Activated naive CD8-positive, alpha-beta T cell treated with anti-CD3 and anti-CD28 coated beads, Interleukin-2, amount 50 U/mL, for 24 hours (primary cell): ENCODE measurements around the gene CHRM5.

Source experiments
- ATAC-seq: fragments of 150-1000 bp; cut with Tn5 transposase; one replicate; pipeline ENCODE4 v1.10.0; 2021
- DNase-seq: peaks from one replicate; pipeline ENCODE4 v3.0.0; 2021
- H3K27ac Mint-ChIP-seq: one replicate; pipeline ENCODE4 v1.8.0; 2021; ENCODE audit warnings: mild to moderate bottlenecking, mixed read lengths
- H3K27me3 Mint-ChIP-seq: one replicate; pipeline ENCODE4 v1.8.0; 2021; ENCODE audit warnings: mixed read lengths
- H3K36me3 Mint-ChIP-seq: one replicate; pipeline ENCODE4 v1.8.0; 2021; ENCODE audit warnings: low read depth, mixed read lengths
- H3K4me1 Mint-ChIP-seq: one replicate; pipeline ENCODE4 v1.8.0; 2021; ENCODE audit warnings: mixed read lengths
- H3K4me3 Mint-ChIP-seq: one replicate; pipeline ENCODE4 v1.8.0; 2021; ENCODE audit warnings: mild to moderate bottlenecking, moderate library complexity, mixed read lengths
- H3K9me3 Mint-ChIP-seq: one replicate; pipeline ENCODE4 v1.8.0; 2021; ENCODE audit warnings: mixed read lengths

Gene CHRM5

DNA sequence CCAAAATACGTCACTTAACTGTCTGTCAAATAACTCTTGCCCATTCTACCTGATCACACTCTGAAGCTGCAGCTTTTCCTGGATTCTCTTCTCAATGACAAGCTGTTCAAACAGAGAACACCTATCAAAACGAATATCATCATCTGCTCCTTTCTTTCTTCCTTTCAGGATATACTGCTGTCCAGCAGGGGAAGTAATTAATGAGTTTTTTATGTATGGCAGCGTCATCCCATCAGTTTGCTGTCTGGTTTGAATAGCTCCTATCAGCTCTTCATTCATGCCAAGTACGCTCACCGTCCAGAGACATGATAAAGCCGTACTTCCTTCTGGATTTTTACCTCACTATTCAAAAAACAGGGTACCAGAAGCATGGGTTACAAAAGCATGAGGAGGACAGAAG lies at the start of gene CHRM5:
Gene CHRM5 (plus strand): TSS at position 274 of the 400 bp plus-strand sequence. CDS start 94,221 bp downstream, outside the sequence.
- Mint-ChIP-seq H3K9me3 (no peaks in the 10 kb centered on the region), H3K4me3 (no peak within 1 kb of the TSS), H3K36me3 (peaks cover 2% of the 10 kb centered on the region), H3K27ac (no peak within 1 kb of the TSS), H3K27me3 (peaks cover 2% of the 10 kb centered on the region), H3K4me1 (no peaks in the 10 kb centered on the region)
- ATAC-seq = no peak
- DNase-seq = no peak

DNA sequence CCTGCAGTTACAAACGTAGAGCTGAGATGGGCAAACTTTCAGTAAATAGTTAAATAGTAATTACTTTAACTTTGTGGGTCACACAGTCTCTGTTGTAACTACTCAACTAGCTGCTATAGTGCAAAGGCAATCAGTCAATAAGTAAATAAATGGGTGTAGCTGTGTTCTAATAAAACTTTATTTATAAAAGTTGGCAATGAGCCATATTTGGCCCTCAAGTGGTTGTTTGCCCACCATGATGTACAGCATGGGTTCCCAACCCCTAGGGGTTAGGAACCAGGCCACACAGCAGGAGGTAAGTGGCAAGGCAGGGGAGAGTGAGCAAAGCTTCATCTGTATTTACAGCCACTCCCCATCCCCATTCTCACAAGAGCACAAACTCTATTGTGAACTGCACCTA lies 44.9 kb upstream of the CHRM5 start:
- no peaks in the 10 kb centered on the region for H3K36me3 Mint-ChIP-seq

GRCh38 chr15:33926260-33926659 lies 42.0 kb upstream of the CHRM5 start:
- H3K27ac Mint-ChIP-seq = no peak overlapping the region

More for the DNA sequence above, 44.9 kb upstream of the CHRM5 start:
- no peak for DNase-seq
- H3K27ac Mint-ChIP-seq = no peak overlapping the region
- no peaks in the 10 kb centered on the region for H3K27me3 Mint-ChIP-seq
- H3K4me3 Mint-ChIP-seq = no peak overlapping the region
- no peak for ATAC-seq
- no peaks in the 10 kb centered on the region for H3K4me1 Mint-ChIP-seq
- H3K9me3 Mint-ChIP-seq = no peaks in the 10 kb centered on the region

DNA sequence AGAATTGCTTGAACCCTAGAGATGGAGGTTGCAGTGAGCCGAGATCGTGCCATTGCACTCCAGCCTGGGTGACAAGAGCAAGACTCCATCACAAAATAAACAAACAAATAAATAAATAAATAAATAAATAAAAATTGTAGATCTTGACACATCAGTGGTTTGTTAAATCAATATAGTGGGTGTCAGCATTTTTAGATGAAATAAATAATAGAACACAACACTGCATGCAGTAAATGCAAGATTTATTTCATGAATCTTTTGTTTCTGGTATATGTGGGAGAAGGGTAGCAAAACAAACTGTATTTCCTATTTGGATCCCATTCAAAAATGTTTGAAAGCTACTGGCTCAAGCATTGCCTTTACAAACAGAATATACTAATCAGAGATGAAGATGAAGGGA lies 35.6 kb upstream of the CHRM5 start:
- ATAC-seq (no peak), DNase-seq (no peak)
- no peak overlapping the region for H3K4me3 Mint-ChIP-seq
- H3K4me1 Mint-ChIP-seq = no peaks in the 10 kb centered on the region
- H3K27me3 Mint-ChIP-seq = no peaks in the 10 kb centered on the region
- no peaks in the 10 kb centered on the region for H3K36me3 Mint-ChIP-seq
- no peak overlapping the region for H3K27ac Mint-ChIP-seq
- H3K9me3 Mint-ChIP-seq = no peaks in the 10 kb centered on the region

More at GRCh38 chr15:33926260-33926659, 42.0 kb upstream of the CHRM5 start:
- Mint-ChIP-seq H3K36me3 (no peaks in the 10 kb centered on the region), H3K9me3 (no peaks in the 10 kb centered on the region), H3K27me3 (no peaks in the 10 kb centered on the region), H3K4me1 (no peaks in the 10 kb centered on the region), H3K4me3 (no peak overlapping the region)
- ATAC-seq (no peak), DNase-seq (no peak)

DNA sequence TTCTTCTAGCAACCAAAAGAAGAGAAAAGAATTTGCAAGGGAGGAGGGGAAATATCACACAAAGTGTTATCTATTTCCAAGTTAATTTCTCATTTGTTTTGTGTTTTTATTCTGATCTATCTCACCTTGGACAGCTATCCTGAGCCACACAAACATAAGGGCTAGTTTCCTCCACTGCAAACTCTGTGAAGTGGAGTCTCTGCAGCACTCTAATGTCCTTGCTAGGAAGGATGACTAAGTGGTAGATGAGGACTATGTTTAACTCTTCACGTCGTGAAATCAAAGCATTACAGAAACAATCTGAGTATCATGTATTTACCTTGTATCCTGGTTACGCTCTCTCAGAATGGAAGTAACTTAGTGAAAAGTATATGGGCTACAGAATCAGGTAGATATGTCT lies 33.9 kb upstream of the CHRM5 start:
- H3K9me3 Mint-ChIP-seq = no peaks in the 10 kb centered on the region
- no peaks in the 10 kb centered on the region for H3K27me3 Mint-ChIP-seq
- DNase-seq (no peak), ATAC-seq (no peak)
- no peaks in the 10 kb centered on the region for H3K36me3 Mint-ChIP-seq
- H3K4me1 Mint-ChIP-seq = no peaks in the 10 kb centered on the region
- no peak overlapping the region for H3K4me3 Mint-ChIP-seq
- no peak overlapping the region for H3K27ac Mint-ChIP-seq

DNA sequence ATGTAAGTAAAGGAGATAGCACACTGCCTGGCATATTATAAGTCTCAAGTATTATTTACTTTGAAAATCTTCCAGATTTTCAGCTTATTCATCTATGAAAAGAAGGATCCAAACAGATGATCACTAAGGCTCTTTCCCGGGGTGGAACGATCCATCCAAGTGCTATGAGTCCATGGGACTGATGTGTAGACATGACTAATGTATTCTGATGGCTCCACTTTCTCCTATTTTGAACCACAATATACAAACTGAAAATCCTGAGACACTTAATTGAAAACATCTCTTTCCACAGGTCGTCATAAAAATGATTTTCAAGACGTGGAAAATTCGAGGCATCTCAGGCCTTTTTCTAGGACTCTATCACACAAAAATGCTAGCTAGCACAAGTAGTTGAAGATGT lies 33.4 kb upstream of the CHRM5 start:
- Mint-ChIP-seq H3K4me1 (no peaks in the 10 kb centered on the region), H3K4me3 (no peak overlapping the region), H3K9me3 (no peaks in the 10 kb centered on the region), H3K27ac (no peak overlapping the region), H3K36me3 (no peaks in the 10 kb centered on the region), H3K27me3 (no peaks in the 10 kb centered on the region)
- ATAC-seq (no peak), DNase-seq (no peak)

- no peaks in the 10 kb centered on the region for H3K36me3 Mint-ChIP-seq
- H3K4me3 Mint-ChIP-seq = no peak overlapping the region
- no peaks in the 10 kb centered on the region for H3K4me1 Mint-ChIP-seq
- ATAC-seq = no peak
- no peak for DNase-seq
- no peaks in the 10 kb centered on the region for H3K27me3 Mint-ChIP-seq
- no peak overlapping the region for H3K27ac Mint-ChIP-seq
- no peaks in the 10 kb centered on the region for H3K9me3 Mint-ChIP-seq
Measured at GRCh38 chr15:33941279-33942063, 26.8 kb upstream of the CHRM5 start.

DNA sequence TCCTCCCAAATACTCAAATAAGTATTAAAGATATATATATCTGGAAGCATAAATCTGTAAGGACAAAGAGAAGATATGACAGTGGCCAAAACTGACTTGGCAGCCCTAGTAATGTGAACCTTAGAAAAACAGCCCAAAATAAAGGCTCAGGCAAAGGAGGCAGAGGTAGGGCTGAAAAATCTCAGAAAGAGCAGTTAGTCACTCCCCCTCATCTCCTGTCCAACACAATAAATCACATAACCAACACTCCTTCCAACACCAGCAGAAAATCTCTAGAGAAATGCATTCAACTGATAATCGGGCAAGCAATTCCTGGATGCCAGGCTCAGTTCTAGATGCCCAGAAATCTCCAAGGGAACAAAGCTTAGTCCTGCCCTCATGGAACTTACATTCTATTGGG lies 22.1 kb upstream of the CHRM5 start:
- ATAC-seq = no peak
- Mint-ChIP-seq H3K27me3 (no peaks in the 10 kb centered on the region), H3K27ac (no peak overlapping the region), H3K9me3 (no peaks in the 10 kb centered on the region), H3K4me1 (no peaks in the 10 kb centered on the region), H3K4me3 (no peak overlapping the region), H3K36me3 (no peaks in the 10 kb centered on the region)
- DNase-seq = no peak

DNA sequence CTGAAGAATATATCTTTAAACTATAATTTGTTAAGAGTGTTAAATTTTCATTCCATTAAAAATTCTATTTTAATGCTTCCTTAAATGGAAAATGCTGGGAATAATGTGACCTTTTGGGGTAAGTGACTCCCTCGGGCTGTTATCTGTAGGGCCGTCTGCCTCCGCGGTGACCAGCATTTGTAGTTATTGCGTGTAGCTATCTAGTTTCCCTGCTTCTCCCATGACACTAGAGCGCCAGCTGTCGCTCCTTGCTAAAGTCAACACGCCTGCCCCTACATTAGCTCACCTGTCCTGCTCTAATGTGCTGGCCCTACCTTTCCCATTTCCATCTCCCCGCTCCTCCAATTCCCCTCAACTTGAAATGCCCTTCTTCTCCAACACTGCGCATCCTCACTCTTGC lies 12.4 kb upstream of the CHRM5 start:
- no peak for ATAC-seq
- H3K27ac Mint-ChIP-seq = no peak overlapping the region

DNA sequence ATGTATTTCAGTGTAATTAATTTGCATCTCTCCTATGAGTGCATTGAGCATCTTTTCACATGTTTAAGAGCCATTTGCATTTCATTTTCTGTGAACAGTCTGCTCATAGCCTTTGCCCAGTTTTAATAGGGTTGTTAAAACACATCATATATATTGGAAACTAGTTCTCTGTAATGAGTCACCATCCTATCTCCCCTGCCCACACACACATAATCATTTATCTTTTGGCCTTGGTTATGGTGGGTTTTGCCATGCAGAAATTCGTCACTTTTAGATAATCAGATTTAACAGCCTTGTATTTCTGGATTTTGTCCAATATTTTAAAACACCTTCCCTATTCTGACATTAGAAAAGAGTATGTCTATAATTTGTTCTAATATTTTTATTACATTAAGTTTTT lies 11.9 kb upstream of the CHRM5 start:
- peak; percentile 46 for ATAC-seq
- no peak for DNase-seq
- H3K4me3 Mint-ChIP-seq = no peak overlapping the region
- no peaks in the 10 kb centered on the region for H3K27me3 Mint-ChIP-seq
- no peak overlapping the region for H3K27ac Mint-ChIP-seq
- H3K4me1 Mint-ChIP-seq = no peaks in the 10 kb centered on the region
- no peaks in the 10 kb centered on the region for H3K36me3 Mint-ChIP-seq
- H3K9me3 Mint-ChIP-seq = no peaks in the 10 kb centered on the region

More for the DNA sequence above, 12.4 kb upstream of the CHRM5 start:
- Mint-ChIP-seq H3K9me3 (no peaks in the 10 kb centered on the region), H3K27me3 (no peaks in the 10 kb centered on the region), H3K36me3 (no peaks in the 10 kb centered on the region), H3K4me3 (no peak overlapping the region), H3K4me1 (no peaks in the 10 kb centered on the region)
- DNase-seq = no peak

DNA sequence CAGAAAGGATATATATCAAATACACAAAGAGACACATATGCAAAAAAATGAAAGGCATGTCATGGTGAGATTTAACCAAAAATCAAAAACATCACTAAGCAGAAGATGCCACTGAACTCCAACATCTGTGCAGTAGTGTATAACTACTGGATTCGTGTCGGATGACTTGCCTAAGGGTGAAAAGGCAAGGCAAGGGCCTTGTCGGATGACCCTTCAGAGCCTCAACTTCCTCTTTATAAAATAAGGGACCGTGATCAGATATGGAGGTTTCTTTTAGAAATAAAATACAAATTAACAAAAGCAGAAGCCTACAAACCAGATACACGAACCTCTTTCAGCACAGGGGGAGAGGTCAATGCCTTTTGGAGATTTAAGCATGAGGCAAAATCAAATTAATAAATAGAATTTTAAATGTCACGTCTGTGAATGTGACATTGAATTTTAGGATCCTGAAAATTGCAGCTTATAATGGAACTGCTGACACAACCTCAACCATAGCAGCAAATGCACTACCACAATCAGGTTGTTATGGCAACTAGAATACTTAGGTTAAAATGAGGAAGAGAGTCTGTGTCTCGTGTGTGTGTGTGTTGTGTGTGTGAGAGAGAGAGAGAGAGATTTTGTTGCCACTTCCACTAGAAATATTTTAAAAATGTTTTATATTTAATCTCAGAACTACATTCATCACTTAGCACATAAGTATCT lies 8.3 kb upstream of the CHRM5 start:
- H3K4me1 Mint-ChIP-seq = peaks cover 5% of the 10 kb centered on the region

GRCh38 chr15:33960549-33960935 lies 7.8 kb upstream of the CHRM5 start:
- H3K4me1 Mint-ChIP-seq = peaks cover 5% of the 10 kb centered on the region
- H3K27me3 Mint-ChIP-seq = no peaks in the 10 kb centered on the region
- no peaks in the 10 kb centered on the region for H3K36me3 Mint-ChIP-seq
- no peak overlapping the region for H3K4me3 Mint-ChIP-seq
- DNase-seq = no peak
- H3K9me3 Mint-ChIP-seq = no peaks in the 10 kb centered on the region
- H3K27ac Mint-ChIP-seq = no peak overlapping the region
- no peak for ATAC-seq

More for the DNA sequence above, 8.3 kb upstream of the CHRM5 start:
- H3K9me3 Mint-ChIP-seq = no peaks in the 10 kb centered on the region
- ATAC-seq (no peak), DNase-seq (no peak)
- no peak overlapping the region for H3K27ac Mint-ChIP-seq
- H3K27me3 Mint-ChIP-seq = no peaks in the 10 kb centered on the region
- H3K36me3 Mint-ChIP-seq = no peaks in the 10 kb centered on the region
- H3K4me3 Mint-ChIP-seq = no peak overlapping the region

DNA sequence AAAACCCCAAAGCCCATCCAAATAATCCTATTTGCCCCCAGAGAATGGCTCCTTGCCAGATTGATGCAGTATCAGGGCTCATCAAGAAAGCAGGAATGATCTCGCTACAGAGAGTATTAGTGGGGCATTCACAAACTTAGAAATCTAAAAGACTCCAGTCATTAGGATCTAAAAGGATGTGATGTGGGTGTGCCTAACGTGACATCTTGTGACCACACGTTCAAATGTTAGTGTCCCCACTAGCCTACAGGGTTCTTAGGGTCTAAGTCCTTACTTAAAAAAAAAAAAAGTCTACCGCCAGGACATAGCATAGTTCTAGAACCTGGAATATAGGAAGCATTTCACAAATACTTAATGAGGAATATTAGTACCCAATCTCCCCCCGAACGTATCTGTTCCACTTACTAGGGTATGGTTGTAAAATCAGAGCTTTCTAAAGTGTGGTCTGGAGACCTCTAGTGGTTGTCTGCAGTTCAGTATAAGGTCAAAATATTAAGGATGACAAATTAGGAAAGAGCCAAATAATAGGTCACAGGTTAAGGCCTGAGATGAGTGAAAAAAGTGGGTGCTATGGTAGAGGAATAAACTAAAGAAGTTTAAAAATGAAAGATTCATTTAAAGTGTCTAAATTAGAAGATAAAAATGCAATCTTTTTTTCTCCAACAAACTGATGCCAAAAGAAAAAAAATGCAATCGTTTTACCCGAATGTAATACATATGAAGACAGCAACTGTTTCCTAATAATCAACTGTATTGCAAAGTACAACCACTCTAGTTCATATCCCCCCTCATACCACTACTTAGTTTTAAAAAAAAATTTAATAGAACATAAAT lies 4.2 kb upstream of the CHRM5 start:
- Mint-ChIP-seq H3K9me3 (no peaks in the 10 kb centered on the region), H3K27me3 (peaks cover 2% of the 10 kb centered on the region), H3K36me3 (peaks cover 2% of the 10 kb centered on the region), H3K4me1 (peaks cover 5% of the 10 kb centered on the region), H3K4me3 (no peak overlapping the region), H3K27ac (no peak overlapping the region)
- peak; percentile 52 for ATAC-seq
- no peak for DNase-seq

DNA sequence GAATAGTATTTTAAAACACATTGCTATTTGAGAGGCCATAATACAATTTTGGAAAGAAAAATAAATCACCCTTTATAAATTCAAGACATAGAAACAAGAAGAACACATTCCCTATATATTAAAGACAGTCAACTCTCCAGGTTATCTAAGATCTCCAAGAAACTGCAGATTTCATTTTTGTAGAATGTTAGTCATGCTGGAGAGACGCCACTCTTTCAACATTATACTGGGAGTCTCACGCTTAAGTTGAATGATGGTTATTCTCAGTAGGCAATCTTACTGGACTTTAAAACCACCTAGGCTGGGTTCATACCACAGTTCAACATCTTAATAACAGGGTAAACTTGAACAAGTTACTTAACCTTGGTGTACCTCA lies 3.6 kb upstream of the CHRM5 start:
- DNase-seq = no peak
- Mint-ChIP-seq H3K4me1 (peaks cover 5% of the 10 kb centered on the region), H3K4me3 (no peak overlapping the region), H3K27me3 (peaks cover 2% of the 10 kb centered on the region), H3K9me3 (no peaks in the 10 kb centered on the region), H3K27ac (no peak overlapping the region), H3K36me3 (peaks cover 2% of the 10 kb centered on the region)
- ATAC-seq = no peak

GRCh38 chr15:33968821-33969220 lies 524 bp downstream of the CHRM5 start:
- Mint-ChIP-seq H3K4me1 (no peaks in the 10 kb centered on the region), H3K27ac (no peak overlapping the region), H3K4me3 (no peak overlapping the region), H3K27me3 (peaks cover 2% of the 10 kb centered on the region), H3K9me3 (no peaks in the 10 kb centered on the region), H3K36me3 (peaks cover 2% of the 10 kb centered on the region)
- no peak for ATAC-seq
- no peak for DNase-seq
